ENCODE measurements around the gene MS4A13.
"Not testable (repeated sequence)": the region's sequence is repeated elsewhere in the genome, so short reads cannot be mapped to it uniquely, and the experiment has no call there.

MS4A13 gene, protein sequence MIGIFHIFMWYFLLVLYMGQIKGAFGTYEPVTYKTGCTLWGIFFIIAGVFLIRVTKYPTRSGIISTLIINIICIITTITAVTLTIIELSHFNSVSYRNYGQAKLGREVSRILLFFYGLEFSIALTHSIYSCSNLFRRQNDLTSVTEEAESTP

DNA sequence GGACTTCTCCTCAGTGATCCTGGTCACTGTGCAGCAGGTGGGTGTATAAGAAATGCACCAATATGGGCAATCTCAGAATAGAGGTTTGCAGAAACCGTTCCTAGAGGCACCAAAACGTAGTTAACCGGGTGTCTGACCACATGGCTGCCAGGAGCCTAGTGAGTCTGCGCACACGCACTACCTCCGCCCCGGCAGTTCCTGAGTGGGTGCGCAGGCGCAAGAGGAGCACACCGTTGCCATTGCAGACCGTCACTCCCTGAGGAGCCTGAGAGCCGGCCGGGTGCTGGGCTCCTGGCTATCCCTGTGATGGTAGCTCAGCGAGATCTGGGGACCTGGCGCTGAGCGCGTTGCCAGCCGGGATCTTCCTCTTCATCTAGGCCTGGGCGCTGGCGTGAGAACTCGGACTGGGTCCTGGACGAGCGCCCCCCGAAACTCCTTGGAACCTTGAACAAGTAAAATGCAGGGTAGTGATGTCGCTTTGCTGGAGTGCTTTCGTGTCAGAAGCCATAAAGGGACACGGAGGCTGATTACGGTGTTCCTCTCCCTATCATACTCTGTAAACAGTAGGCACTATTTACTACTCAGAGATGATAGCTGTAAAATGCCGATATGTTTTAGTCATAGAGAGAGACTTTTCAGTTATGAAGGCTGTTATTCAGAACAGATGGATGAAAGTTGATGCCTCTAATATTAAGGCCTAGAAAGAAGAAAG, at the start of gene MS4A13:
TSS of gene MS4A13 (plus strand) at position 249 of the 712 bp plus-strand sequence. CDS start 2,692 bp downstream, outside the sequence.
- DNase-seq (ENCODE audit: low read depth in 2 of 3, low spot score in 1 of 3): no peak

DNA sequence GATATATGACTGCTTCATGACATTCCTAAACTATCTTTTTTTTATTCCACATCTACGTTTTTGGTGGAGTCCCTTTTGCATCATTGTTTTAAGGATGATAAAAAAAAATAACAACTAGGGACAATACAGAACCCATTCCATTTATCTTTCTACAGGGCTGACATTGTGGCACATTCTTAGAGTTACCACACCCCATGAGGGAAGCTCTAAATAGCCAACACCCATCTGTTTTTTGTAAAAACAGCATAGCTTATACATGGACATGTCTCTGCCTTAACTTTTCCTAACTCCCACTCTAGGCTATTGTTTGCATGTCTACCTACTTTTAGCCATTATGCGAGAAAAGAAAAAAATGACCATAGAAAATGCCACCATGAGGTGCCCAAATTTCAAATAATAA, 46.4 kb upstream of the MS4A13 start:
- no peak for DNase-seq (ENCODE audit: low read depth in 2 of 3, low spot score in 1 of 3)

DNA sequence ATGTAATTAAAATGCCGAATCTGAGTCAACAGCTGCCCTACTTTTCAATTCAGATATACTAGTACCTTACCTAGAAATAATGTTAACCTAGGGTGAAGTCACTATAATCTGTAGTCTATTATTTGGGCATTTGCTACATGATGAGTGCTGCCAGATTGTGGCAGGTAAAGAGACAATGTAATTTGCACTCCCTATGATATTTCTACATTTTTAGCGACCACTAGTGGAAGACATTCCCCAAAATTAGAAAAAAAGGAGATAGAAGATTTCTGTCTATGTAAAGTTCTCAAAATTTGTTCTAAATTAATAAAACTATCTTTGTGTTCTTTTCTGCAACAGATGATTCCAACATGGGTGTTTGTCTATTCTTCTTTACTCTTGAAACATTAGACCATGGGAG, 45.5 kb upstream of the MS4A13 start:
- DNase-seq (ENCODE audit: low read depth in 2 of 3, low spot score in 1 of 3): no peak

DNA sequence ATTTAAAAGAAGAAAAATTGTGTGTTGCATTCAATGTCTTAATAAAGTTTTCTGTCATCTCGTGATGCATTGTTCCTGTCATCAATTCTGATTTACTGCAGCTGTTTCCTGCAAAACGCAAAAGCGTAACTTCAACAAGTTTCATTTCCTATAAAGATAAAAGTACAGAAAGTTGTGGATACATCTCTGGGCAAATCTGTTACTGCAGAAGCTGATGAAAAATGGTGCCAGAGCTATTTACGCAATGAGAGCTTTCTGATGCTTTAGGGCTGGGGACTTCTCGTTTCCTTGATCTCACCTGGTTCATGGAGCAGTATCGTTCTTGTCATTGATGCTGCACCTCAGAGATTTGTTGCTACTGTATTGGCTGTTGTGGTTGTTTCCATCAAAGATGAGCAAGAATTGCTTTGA, 38.2 kb upstream of the MS4A13 start:
- DNase-seq (ENCODE audit: low read depth in 2 of 3, low spot score in 1 of 3): no peak

DNA sequence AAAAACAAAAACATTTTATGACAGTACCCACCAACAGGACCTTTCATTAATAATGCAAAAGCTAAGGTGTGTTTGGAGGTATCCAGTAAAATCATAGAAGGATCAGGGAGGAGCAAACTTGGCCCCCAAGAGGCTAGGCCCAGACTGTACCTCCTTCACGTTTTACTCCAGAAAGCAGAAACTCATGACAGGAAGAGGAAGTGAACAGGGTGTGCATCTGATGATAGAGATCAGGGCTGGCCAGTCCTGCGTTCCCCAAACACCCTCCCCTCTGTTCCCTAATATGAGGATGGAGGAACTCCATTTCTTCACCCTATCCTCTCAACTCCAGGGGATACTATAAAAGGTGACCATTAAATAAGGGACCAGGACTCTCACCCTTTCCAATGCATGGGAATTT, 32.8 kb upstream of the MS4A13 start:
- no peak for DNase-seq (ENCODE audit: low read depth in 2 of 3, low spot score in 1 of 3)

DNA sequence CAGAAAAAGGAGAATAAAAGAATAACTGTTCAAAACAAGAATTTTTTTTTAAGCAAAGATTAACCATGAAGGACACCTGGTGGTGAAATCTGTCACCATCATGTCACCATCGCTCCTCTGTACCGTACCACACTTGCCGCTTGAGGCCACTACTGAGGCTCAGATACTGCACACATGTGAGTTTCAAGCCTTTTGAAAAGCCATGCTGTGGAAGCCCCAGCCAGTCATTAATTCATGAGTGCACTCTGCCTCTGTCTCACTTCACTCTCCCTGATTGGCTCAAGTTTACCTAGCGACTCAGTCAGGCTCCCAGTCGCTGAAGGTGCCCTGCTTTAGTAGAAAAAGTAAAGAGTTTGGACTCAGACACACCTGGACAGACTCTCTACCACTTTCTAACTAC, 29.2 kb upstream of the MS4A13 start:
- peak in 1 of 3 donors; percentile 11 for DNase-seq (ENCODE audit: low read depth in 2 of 3, low spot score in 1 of 3)

DNA sequence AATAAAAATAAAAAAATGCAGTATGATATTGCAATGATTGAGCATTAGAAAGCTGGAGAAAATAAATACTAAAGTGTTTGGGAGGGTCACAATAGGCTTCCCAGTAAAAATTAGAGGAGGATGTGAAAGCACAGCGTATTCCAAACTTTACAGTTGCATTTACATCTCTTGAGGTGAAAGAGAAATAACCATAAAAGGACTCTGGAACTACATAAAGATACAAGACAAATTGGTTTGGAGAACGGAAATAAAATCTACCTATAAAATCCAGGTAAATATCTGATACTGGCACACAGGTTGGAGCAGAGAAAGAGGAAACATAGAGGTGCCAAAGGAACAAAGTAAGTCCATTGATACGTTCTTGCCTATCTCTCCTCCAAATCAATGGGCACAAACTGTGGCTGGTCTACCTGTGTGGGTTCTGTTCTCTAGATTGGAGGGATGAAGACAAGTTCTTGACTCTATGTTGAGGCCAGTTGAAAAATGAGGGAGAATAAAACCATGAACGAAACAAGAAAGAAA, 22.6 kb upstream of the MS4A13 start, which contains the start of gene MS4A12:
TSS of gene MS4A12 (plus strand) at position 291 of the 522 bp plus-strand sequence. CDS start 4,541 bp downstream, outside the sequence.
- no peak for DNase-seq (ENCODE audit: low read depth in 2 of 3, low spot score in 1 of 3)

DNA sequence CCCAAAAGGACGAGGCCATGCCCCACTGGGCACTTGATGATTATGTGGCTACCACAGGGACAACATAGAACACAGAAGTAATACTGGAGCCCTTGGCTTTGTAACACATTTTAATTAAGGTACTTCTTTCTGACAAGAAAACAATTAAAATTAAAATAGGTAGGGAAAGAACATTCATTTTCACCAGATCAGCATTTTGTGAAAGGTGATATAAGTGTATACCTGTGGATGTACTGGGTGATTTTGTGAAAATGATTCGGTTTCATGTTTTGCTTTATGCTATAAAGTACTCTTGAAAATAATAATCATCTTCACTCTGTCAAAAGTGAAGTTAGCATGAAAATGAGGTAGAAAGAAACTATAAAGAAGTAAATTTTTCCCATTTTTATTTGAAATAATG, 21.7 kb upstream of the MS4A13 start:
- DNase-seq (ENCODE audit: low read depth in 2 of 3, low spot score in 1 of 3): no peak

DNA sequence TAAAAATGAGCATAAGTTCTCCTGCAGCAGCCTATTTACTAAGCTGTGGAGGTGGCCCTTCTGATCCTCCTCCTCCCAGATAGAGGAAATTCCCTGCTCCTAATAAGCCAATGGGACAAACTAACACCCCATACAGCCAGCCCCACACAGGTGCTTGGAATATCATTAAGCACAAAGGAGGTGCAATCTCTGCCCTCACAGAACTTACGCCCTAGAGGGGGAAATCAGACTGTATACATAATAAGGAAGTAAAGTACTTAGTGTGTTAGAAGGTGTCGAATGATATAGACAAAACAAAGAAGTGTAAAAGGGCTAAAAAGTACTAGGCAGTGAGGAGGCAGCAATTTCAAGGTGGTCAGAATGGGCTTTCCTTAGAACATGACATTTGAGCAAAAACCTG, 16.8 kb upstream of the MS4A13 start:
- no peak for DNase-seq (ENCODE audit: low read depth in 2 of 3, low spot score in 1 of 3)

DNA sequence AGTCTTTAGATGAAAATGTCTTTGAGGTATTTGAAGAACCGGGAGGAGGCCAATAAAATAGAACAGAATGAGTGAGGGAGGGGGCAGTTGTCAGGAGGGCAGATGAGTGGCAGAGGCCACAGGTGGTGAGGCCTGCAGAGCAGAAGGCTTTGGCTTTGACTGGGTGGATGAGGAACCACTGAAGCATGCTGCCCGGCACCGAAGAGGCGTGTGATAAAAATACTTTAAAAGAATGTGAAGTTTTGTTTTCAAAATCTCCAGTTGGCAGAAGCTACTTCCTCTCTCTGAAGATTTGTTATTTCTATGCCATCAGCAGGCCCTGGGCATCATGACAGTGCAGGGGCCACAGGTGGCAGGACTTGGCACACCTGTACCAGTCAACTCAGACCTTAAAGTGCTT, 16.3 kb upstream of the MS4A13 start:
- DNase-seq (ENCODE audit: low read depth in 2 of 3, low spot score in 1 of 3): no peak

DNA sequence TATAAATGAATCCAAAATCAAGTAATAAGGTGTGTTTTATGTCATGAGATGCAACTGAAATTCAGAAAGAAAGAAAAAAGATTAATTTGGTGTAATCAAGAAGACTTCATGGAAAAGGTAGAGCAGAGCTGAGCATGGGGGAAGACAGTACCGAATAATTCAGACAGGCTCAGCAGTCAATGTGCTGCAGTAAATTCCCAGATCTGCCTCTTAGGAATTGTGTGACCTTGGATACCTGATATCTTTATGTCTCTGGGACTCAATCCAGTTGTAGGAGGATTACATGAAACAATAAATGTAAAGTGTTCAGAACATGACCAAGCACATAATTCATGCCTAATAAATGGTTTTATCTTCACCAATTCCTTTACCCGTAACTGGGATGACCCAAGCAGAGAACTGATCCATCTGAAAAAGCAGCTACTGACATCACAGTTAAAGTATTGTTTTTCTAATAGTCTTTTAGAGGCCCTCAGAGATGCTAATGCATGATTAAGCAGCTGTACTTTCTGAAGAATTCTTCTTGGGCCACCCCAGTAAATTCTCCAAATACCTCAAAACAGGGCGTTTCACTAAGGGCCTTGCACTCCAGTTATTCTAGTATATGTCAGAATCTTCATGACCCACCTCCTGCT, 14.8 kb upstream of the MS4A13 start:
- no peak for DNase-seq (ENCODE audit: low read depth in 2 of 3, low spot score in 1 of 3)

DNA sequence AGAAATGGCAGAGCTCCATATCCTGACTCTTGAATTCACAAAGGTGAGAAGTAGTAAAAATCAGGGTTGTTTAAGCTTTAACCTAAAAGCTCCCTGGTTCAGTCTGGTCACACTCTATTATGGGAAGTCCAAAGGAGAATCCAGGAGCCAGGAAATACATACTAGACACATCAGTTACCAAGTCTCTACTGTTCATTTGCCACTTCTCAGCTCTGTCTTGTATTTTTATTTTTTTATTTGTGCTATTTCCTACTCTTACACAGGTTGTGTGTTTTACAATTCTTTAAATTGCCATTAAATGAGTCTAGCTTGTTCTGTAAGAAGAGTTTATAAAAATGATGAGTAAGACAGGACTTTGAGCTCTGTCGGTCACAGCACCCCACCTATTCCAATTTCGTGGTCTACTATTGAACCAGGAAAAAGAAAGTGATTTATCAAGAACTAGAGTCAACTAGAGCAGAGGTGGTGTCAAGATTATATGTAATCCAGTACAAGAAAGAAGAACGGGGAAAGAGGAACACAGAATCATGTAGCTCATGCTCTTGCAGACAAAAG, 12.9 kb upstream of the MS4A13 start:
- DNase-seq (ENCODE audit: low read depth in 2 of 3, low spot score in 1 of 3): no peak

DNA sequence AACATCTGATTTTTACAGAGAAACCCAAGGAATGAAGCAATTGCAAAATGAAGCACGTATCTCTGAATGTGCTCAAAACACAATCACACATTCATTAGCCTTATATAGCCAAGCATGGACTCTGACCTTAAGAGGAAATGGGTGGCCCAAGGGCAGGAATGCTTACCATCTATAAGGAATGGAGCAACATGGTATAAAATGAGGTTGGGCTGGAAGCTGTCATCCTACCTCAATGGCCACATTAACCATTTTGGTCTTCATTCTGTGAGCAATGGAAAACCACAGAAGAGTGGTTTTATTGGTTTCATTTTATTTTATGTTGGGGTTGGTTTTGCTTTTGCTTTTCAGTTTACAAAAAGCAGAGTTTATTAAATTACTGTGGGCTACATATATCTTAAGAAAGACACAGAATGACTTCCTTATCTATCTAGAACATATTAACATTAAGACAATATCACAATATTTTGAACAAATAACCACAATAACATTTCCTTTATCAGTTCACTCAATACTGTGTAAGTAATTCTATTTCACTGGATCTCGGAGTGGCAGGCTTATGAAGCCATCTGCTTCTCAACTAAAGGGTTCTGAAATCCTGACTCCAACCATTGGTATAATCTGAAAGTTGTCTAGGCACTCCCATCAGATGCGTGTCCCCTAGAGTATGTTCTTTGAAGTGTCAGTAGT, 10.8 kb upstream of the MS4A13 start:
- no peak for DNase-seq (ENCODE audit: low read depth in 2 of 3, low spot score in 1 of 3)

DNA sequence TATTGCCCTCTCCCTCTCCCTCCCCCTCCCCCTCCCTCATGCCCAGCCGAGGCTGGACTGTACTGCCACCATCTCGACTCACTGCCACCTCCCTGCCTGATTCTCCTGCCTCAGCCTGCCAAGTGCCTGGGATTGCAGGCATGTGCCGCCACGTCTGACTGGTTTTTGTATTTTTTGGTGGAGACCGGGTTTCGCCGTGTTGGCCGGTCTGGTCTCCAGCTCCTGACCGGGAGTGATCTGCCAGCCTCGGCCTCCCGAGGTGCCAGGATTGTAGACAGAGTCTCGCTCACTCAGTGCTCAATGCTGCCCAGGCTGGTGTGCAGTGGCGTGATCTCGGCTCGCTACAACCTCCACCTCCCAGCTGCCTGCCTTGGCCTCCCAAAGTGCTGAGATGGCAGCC, 5.6 kb upstream of the MS4A13 start:
- not testable (repeated sequence) for DNase-seq (ENCODE audit: low read depth in 2 of 3, low spot score in 1 of 3)

DNA sequence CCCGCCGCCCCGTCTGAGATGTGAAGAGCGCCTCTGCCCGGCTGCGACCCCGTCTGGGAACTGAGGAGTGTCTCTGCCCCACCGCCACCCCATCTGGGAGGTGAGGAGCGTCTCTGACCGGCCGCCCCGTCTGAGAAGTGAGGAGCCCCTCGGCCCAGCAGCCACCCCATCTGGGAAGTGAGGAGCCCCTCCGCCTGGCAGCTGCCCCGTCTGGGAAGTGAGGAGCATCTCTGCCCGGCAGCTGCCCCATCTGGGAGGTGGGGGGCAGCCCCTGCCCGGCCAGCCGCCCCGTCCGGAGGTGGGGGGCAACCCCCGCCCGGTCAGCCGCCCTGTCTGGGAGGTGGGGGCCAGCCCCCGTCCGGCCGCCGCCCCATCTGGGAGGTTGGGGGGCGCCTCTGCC, 5.0 kb upstream of the MS4A13 start:
- DNase-seq (ENCODE audit: low read depth in 2 of 3, low spot score in 1 of 3): not testable (repeated sequence)

DNA sequence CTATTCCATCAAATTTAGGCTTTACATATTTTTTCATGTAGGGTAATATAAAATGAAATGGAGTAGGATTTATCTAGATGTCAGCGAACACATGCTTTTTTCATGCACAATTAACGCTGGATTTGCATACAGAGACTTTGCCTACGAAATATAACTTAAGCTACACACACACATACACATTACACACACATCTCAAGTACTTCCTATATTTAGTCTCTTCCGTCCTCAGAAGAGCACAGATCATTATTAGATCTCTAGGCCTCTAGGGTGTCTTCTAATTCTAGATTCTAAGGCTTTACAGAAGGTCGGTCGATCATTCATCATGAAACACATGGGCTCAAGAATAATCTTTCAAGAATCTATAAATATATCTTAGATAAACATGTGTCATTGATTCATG, 3.8 kb upstream of the MS4A13 start:
- no peak for DNase-seq (ENCODE audit: low read depth in 2 of 3, low spot score in 1 of 3)

DNA sequence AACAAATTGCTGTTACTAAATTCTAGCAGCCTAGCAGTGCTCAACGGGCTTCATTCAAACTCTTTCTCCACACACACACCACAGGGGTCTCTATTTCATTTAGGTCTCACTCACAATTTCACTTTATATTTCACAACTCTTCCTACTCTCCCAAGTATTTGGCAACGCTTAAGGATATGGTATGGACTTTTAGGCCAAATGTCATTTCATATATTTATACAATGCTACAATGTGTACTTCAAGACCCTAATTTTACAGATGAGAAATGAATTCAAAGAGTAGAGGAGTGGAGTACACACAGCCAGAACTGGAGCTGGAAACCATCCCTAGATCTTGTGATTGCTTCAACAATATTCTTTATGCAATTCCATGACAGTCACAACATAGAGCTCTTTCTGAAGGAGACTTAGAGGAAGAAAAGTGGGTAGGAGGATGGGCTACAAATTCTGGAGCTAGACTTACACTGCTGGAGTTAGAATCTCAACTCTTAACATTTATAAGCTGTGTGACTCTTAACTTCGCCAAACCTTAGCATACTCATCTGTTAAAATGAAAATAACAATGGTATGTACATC, 2.5 kb upstream of the MS4A13 start:
- DNase-seq (ENCODE audit: low read depth in 2 of 3, low spot score in 1 of 3): no peak

DNA sequence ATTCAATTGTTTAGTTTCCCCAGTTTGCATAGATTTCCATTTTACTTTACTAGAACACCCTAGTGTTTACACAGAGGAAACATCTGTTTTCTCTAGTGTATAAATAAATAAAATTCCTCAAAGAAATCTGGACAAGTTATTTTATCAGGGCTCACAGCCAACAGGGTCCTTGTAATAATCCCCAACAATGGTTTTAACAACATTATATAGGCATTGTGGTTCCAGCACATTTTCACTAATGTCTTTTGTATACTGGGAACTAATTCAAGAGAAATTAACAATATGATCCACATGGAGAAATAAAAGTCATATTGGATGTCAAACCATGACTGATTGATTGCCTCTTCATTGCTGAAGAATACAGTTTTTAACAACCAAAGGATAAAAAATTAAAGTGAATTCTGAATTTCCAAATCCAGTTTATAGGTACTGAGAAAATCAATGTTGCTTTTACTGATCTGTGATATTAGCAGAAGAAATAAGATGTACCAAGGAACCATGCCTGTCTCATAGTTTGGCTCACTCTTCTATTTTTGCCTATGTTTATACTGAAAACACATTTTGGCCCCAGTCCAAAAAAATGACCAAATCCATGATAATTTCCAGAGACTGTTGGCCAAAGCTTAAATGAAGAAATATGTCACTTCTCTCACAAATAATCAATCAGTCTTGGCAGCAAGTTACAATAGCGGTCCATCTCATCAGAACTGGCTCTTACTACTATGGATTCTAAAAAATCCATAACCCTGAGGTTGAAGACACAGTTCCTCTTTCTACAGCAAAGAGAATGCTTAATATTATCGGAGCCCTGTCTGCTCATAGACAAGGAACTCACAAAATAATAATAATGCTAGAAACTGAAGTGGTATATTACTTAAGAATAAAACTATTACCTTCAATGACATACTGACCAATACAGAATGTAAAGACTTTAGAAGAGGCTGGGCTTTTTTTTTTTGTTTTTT, 1.4 kb upstream of the MS4A13 start:
- DNase-seq (ENCODE audit: low read depth in 2 of 3, low spot score in 1 of 3): no peak

DNA sequence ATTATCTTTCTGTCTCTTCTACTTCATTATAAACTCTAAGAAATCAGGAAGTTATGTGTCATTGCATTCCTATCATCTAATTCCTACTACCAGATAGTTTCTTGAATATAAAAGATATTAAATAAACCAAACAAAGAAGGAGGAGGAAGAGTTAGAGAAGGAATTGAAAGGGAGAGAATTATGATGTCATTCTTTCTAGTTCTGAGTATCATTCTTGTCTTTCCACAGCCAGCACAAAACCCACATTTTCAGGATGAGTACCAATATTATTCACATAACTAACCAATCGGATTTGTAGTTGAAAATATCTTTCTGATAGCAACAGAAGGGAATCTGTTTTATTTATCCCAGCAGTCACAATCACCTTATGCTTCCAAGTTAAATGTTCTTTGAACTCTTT, 13.3 kb downstream of the MS4A13 start:
- no peak for DNase-seq (ENCODE audit: low read depth in 2 of 3, low spot score in 1 of 3)

DNA sequence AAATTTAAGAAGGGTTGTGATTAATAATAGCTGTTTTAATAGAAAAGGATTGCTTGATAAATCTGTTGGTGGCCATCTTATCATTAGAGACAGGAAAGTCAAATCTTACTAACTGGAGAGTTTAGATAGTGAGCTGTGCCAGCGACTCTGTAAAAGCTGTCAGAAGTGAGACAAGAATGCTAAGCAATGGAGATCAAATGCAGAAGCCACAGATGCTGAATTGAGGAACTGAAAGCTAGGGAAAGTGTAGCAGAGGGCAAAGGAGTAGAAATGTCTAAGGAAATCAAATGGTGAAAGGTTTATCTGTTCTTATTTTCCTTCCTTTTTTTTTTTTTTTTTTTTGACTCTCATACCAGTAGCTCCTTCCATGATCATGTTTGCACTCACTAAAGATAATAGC, 13.7 kb downstream of the MS4A13 start:
- no peak for DNase-seq (ENCODE audit: low read depth in 2 of 3, low spot score in 1 of 3)

Data from stimulated activated CD4-positive, alpha-beta T cell treated with anti-CD3 and anti-CD28 coated beads, Interleukin-12 subunit alpha, Interleukin-12 subunit beta, amount 100 ng/mL, for 48 hours (primary cell).